Erythroblast (primary cell): ENCODE data around the gene XDH.

Experiments used
- DNase-seq, 2 experiments: peaks; one replicate each; lab custom pipeline; 2025; lab: John Stamatoyannopoulos, UW
- GATA1 ChIP-seq: IDR thresholded peaks from 2 replicates; pipeline ENCODE4 v1.6.1; 2011; ENCODE audit warnings: low read depth, mild to moderate bottlenecking, control low read depth, low read length, moderate library complexity
- POLR2A ChIP-seq: IDR thresholded peaks from 2 replicates; pipeline ENCODE4 v1.6.1; 2011; ENCODE audit warnings: mild to moderate bottlenecking, low read length

XDH gene

DNA sequence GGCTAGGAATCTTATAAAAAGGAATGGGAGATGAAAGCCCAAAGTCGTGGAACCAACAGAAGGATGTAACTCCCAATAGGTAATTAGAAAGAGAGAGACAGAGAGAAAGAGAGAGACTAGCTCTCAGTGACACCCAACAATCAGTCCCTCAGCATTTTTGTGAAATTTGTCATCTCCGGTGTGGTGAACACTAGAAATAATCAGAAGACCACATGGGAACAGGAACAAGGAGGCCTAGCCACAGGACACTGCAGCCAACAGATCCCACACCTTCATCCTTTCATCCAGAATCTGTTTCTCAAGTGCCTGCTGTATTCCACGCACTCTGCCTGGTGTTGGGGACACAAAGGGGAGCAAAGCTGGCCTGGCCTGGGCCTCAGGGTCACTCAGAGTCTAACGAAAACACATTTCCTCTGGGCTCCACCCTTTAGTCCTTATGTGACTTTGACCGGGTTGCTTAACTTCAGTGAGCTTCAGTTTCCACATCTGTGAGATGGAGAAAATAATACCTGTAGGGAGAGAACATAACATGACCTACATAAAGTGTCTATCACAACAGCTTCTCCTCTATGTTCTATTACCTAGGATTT is 127.5 kb downstream of the XDH start:
- TF ChIP-seq POLR2A (no peak), GATA1 (no peak)
- DNase-seq = no peak

DNA sequence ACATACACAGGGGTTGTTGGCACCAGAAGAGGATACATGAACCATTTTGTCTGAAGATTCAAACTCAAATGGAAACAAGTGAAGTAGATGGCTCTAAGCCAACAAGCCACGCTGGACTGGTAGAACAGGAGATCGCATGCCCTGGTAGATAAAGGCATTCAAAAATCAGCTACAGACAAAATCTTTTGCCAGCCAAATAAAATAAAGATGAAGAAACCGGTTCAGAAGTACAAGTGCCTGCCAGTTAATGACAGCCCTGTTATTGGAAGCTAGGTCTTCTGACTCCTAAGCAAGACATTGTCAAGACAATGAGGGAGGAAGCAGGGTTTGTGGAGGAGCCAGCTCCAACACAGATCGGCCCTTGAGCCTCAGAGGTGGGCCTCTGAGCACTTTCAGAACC is 128.3 kb downstream of the XDH start:
- TF ChIP-seq POLR2A (no peak), GATA1 (no peak)
- DNase-seq = no peak
